HCT116 (cell line): ENCODE measurements around the gene LHX5. TPM values are rescaled to one million over a fixed set of nuclear protein-coding genes. Genes with fewer than 3 reads are reported as not detected.

Experiments used
- ATAC-seq: fragments of 200-7000 bp; cut with Tn5 transposase; 2 replicates; pipeline ENCODE4 v1.9.1; 2020; ENCODE audit warnings: mild to moderate bottlenecking, moderate library complexity
- BruUV-seq: library from RNA; stranded (reverse); fragments of 400-500 nt; replicated peaks from 2 replicates; lab custom pipeline; 2021; lab: Mats Ljungman, UMichigan
- CTCF ChIA-PET: fragments of 300-600 bp; sonication (Branson Sonifier 250); formaldehyde crosslinking; loops from one replicate; lab custom pipeline; 2021; ENCODE audit warnings: antibody characterized with exemption; lab: Charles Lee
- POLR2A ChIA-PET: fragments of 300-600, 350-600 bp; sonication (Branson Sonifier 250); formaldehyde crosslinking; loops from one replicate; lab custom pipeline; 2021; ENCODE audit warnings: antibody characterized with exemption; lab: Charles Lee
- RAD21 ChIA-PET, 2 experiments: fragments of 300-600 bp; sonication (Branson Sonifier 250); formaldehyde crosslinking; loops; one replicate each; lab custom pipeline; 2023; ENCODE audit warnings: low total read pairs in 2 of 2; ENCODE audit not compliant: uncharacterized antibody in 2 of 2, unreplicated experiment in 2 of 2, low non-redundant PET in 1 of 2; lab: Charles Lee
- DNase-seq: peaks from one replicate; pipeline ENCODE4 v3.0.0-alpha.2; 2010; ENCODE audit warnings: low read depth, low spot score
- H2AFZ ChIP-seq: fragments of 200-600 bp; shearing (Covaris generic), sonication (generic); 2 replicates; pipeline ENCODE4 v1.6.1; 2017; ENCODE audit warnings: low read depth, mixed run types, mixed read lengths, antibody characterized with exemption, low read length; ENCODE audit not compliant: poor library complexity, severe bottlenecking
- H3K27ac ChIP-seq: 2 replicates; pipeline ENCODE4 v1.5.1; 2012; ENCODE audit warnings: low read depth, low read length
- H3K27me3 ChIP-seq: fragments of 200-600 bp; sonication (generic); 2 replicates; pipeline ENCODE4 v1.6.1; 2016; ENCODE audit warnings: mixed run types, low read length, mixed read lengths; ENCODE audit not compliant: insufficient read depth
- H3K36me3 ChIP-seq, 2 experiments: fragments of 200-500 bp in 1 of 2; fragments of 200-600 bp in 1 of 2; sonication (Bioruptor generic) in 1 of 2; sonication (generic) in 1 of 2; 2 replicates each; pipeline versions ENCODE4 v1.5.1 to v1.6.1; 2014 to 2016; ENCODE audit warnings: low read length in 2 of 2, inconsistent platforms in 1 of 2, mixed read lengths in 1 of 2, mixed run types in 1 of 2; ENCODE audit not compliant: insufficient read depth in 2 of 2, control insufficient read depth in 1 of 2
- H3K4me1 ChIP-seq, 2 experiments: fragments of 200-600 bp in 1 of 2; sonication (generic) in 1 of 2; 2 replicates each; pipeline versions ENCODE4 v1.5.1 to v1.6.1; 2012 to 2017; ENCODE audit warnings: low read length in 2 of 2, inconsistent platforms in 1 of 2, mild to moderate bottlenecking in 1 of 2, mixed read lengths in 1 of 2, mixed run types in 1 of 2, moderate library complexity in 1 of 2; ENCODE audit not compliant: insufficient read depth in 2 of 2, control insufficient read depth in 1 of 2
- H3K4me2 ChIP-seq: fragments of 200-600 bp; sonication (generic); 2 replicates; pipeline ENCODE4 v1.6.1; 2017; ENCODE audit warnings: mixed run types, low read length, mixed read lengths
- H3K4me3 ChIP-seq, 2 experiments: fragments of 200-600 bp in 1 of 2; sonication (generic) in 1 of 2; replicated peaks in 1 of 2; 2 replicates each; pipeline ENCODE4 v1.5.1; 2011 to 2016; ENCODE audit warnings: low read length in 2 of 2, control low read depth in 1 of 2, low read depth in 1 of 2, mild to moderate bottlenecking in 1 of 2, mixed read lengths in 1 of 2, mixed run types in 1 of 2
- H3K79me2 ChIP-seq: fragments of 200-600 bp; sonication (generic); 2 replicates; pipeline ENCODE4 v1.6.1; 2017; ENCODE audit warnings: mild to moderate bottlenecking, mixed run types, low read length, moderate library complexity, mixed read lengths; ENCODE audit not compliant: insufficient read depth
- H3K9ac ChIP-seq: fragments of 200-600 bp; sonication (generic); 2 replicates; pipeline ENCODE4 v1.6.1; 2016; ENCODE audit warnings: low read length, mixed read lengths
- H3K9me2 ChIP-seq: fragments of 200-600 bp; sonication (generic), shearing (Covaris generic); 2 replicates; pipeline ENCODE4 v1.6.1; 2017; ENCODE audit warnings: mixed run types, mild to moderate bottlenecking, moderate library complexity; ENCODE audit not compliant: insufficient read depth
- H3K9me3 ChIP-seq, 2 experiments: fragments of 200-500 bp in 1 of 2; fragments of 200-600 bp in 1 of 2; sonication (Bioruptor generic) in 1 of 2; sonication (generic) in 1 of 2; 2 replicates each; pipeline ENCODE4 v1.6.1; 2014 to 2017; ENCODE audit warnings: low read length in 2 of 2, mixed read lengths in 2 of 2, inconsistent platforms in 1 of 2, low read depth in 1 of 2, mild to moderate bottlenecking in 1 of 2, mixed run types in 1 of 2, moderate library complexity in 1 of 2; ENCODE audit not compliant: control insufficient read depth in 1 of 2, insufficient read depth in 1 of 2
- H4K20me1 ChIP-seq: fragments of 200-600 bp; sonication (generic), shearing (Covaris generic); 2 replicates; pipeline ENCODE4 v1.6.1; 2017; ENCODE audit warnings: mixed run types, mild to moderate bottlenecking, moderate library complexity; ENCODE audit not compliant: insufficient read depth
- CEBPB ChIP-seq: IDR thresholded peaks from 2 replicates; pipeline ENCODE4 v1.6.1; 2012; ENCODE audit warnings: low read depth
- EZH2phosphoT487 ChIP-seq: fragments of 200-600 bp; IDR thresholded peaks from 2 replicates; pipeline ENCODE4 v1.6.1; 2018; ENCODE audit warnings: antibody characterized with exemption, borderline replicate concordance
- SRF ChIP-seq: IDR thresholded peaks from 2 replicates; pipeline ENCODE4 v1.6.1; 2012; ENCODE audit warnings: low read depth
- intact Hi-C: fragments of 100-400 bp; cut with micrococcal nuclease; formaldehyde crosslinking; loops from 2 replicates; pipeline ENCODE4 v1.10.0; 2022
- total RNA-seq: library from RNA; stranded (reverse); gene quantifications from one replicate; pipeline ENCODE4 v1.2.1, GENCODE V29; 2021; ENCODE audit not compliant: unreplicated experiment
- TF ChIP-seq, protein P1 (sequence below), 3 experiments: fragments of 200-600 bp in 1 of 3; sonication (generic) in 1 of 3; IDR thresholded peaks in 2 of 3; conservative IDR thresholded peaks in 1 of 3; 2 replicates each; pipeline ENCODE4 v1.5.1; 2012 to 2017; ENCODE audit warnings: low read depth in 2 of 3, low read length in 2 of 3, antibody characterized with exemption in 1 of 3, borderline replicate concordance in 1 of 3, control low read depth in 1 of 3, mild to moderate bottlenecking in 1 of 3, mixed read lengths in 1 of 3, mixed run types in 1 of 3, moderate library complexity in 1 of 3; ENCODE audit not compliant: insufficient read depth in 1 of 3
- TF ChIP-seq, protein P2 (sequence below): IDR thresholded peaks from 2 replicates; pipeline ENCODE4 v1.6.1; 2011; ENCODE audit warnings: mild to moderate bottlenecking, low read length, moderate library complexity; ENCODE audit not compliant: insufficient replicate concordance; ENCODE audit errors: extremely low read depth

The LHX5 gene
- total RNA-seq, 1 experiment from 2014 or later = 2.4 TPM

GRCh38 chr12:113479216-113479589 lies 7.5 kb upstream of the LHX5 start:
- no peak overlapping the region for H3K27ac ChIP-seq
- no peak for ATAC-seq
- H3K79me2 ChIP-seq = no peaks in the 10 kb centered on the region
- no peaks in the 10 kb centered on the region for H3K36me3 ChIP-seq
- H3K9ac ChIP-seq = no peak overlapping the region
- H3K9me3 ChIP-seq = no peaks in the 10 kb centered on the region
- DNase-seq = no peak
- intact Hi-C loops = no loop called here
- BruUV-seq = no TSS peak
- H4K20me1 ChIP-seq = no peaks in the 10 kb centered on the region
- ChIA-PET POLR2A (no interaction called here), RAD21 (no interaction called here), CTCF (interaction anchor here (1.1 kb wide), 1 partner anchor 17 kb away, joined by 3 read pairs; no protein-coding TSS in a partner anchor)
- H3K4me2 ChIP-seq = no peak overlapping the region
- H3K27me3 ChIP-seq = peaks cover 36% of the 10 kb centered on the region
- TF ChIP-seq SRF (no peak), EZH2phosphoT487 (no peak), CEBPB (no peak)
- TF ChIP-seq, protein P1, sequence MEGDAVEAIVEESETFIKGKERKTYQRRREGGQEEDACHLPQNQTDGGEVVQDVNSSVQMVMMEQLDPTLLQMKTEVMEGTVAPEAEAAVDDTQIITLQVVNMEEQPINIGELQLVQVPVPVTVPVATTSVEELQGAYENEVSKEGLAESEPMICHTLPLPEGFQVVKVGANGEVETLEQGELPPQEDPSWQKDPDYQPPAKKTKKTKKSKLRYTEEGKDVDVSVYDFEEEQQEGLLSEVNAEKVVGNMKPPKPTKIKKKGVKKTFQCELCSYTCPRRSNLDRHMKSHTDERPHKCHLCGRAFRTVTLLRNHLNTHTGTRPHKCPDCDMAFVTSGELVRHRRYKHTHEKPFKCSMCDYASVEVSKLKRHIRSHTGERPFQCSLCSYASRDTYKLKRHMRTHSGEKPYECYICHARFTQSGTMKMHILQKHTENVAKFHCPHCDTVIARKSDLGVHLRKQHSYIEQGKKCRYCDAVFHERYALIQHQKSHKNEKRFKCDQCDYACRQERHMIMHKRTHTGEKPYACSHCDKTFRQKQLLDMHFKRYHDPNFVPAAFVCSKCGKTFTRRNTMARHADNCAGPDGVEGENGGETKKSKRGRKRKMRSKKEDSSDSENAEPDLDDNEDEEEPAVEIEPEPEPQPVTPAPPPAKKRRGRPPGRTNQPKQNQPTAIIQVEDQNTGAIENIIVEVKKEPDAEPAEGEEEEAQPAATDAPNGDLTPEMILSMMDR (IDR thresholded peaks at IDR 0.05 in 2 of 3, conservative IDR thresholded peaks at IDR 0.05 in 1 of 3; ENCODE audit: borderline replicate concordance in 1 of 3, insufficient read depth in 1 of 3, low read depth in 2 of 3, low read length in 2 of 3) = no peak
- TF ChIP-seq, protein P2, sequence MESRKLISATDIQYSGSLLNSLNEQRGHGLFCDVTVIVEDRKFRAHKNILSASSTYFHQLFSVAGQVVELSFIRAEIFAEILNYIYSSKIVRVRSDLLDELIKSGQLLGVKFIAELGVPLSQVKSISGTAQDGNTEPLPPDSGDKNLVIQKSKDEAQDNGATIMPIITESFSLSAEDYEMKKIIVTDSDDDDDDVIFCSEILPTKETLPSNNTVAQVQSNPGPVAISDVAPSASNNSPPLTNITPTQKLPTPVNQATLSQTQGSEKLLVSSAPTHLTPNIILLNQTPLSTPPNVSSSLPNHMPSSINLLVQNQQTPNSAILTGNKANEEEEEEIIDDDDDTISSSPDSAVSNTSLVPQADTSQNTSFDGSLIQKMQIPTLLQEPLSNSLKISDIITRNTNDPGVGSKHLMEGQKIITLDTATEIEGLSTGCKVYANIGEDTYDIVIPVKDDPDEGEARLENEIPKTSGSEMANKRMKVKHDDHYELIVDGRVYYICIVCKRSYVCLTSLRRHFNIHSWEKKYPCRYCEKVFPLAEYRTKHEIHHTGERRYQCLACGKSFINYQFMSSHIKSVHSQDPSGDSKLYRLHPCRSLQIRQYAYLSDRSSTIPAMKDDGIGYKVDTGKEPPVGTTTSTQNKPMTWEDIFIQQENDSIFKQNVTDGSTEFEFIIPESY = no peak
- H3K9me2 ChIP-seq = no peaks in the 10 kb centered on the region
- H2AFZ ChIP-seq = no peak overlapping the region
- no peak overlapping the region for H3K4me3 ChIP-seq
- no peaks in the 10 kb centered on the region for H3K4me1 ChIP-seq
